NCI-H1092 (cell line): ENCODE measurements around the gene CTIF.

Experiments used
- DNase-seq: peaks from one replicate; lab custom pipeline; 2025; lab: John Stamatoyannopoulos, UW

CTIF gene

DNA sequence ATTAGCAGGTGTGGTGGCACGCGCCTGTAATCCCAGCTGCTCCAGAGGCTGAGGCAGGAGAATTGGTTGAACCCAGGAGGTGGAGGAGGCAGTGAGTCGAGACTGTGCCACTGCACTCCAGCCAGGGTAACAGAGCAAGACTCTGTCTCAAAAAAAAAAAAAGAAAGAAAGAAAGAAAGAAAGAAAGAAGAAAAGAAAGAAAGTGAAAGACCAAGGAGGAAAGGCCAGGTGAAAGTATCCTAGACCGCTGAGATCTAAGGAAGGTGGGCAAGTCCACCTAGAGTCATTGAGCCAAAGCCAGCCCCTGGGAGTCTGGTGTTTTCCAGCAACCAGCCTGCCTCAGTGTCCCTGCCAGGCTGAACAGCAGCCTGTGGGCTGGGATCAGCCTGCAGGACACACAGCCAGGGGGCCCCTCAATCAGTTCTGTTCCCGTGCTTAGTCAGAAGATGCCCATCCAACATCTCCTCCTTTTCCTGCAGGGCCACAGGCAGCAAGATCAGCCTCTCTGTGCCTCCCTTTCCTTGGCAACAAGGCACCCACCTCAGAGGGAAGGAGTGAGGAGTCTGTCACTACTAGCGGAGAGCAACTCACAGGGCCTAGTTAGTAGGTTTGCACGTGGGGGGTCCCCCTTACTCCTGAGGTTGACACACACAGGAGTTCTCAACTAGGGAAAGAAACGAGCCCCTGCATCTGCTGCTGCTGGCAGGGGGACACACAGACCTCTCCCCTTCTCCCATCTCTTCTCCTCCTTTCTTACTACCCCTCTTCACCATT, 347.9 kb downstream of the CTIF start:
- no peak for DNase-seq

DNA sequence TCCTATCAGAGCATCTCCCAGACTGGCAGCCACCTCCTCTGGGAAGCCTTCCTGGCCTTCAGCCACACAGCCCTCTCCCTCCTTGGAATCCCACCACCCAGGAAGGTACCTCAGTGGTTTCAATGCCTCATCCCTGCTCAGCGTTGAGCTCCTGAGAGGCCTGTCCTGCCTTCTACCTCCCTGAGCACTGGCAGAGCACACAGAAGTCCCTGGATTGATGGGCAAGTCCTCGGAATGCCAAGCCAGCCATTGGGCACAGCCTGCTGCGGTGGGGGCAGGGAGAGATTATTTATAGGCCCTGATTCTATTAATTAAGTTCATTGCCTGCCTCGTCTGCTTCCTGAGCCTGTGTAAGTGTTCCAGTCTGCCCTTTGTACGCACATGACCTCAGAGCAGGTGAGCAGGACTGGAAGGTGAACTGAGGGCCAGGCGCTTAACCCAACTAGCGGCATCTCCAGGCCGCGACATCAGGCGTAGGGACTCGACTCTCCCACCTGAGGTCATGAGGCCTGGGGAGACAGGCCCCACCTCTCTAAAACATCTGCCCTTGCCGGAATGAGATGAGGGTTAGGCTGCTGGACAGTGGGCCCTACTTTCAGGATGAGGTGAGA, 348.6 kb downstream of the CTIF start:
- no peak for DNase-seq

DNA sequence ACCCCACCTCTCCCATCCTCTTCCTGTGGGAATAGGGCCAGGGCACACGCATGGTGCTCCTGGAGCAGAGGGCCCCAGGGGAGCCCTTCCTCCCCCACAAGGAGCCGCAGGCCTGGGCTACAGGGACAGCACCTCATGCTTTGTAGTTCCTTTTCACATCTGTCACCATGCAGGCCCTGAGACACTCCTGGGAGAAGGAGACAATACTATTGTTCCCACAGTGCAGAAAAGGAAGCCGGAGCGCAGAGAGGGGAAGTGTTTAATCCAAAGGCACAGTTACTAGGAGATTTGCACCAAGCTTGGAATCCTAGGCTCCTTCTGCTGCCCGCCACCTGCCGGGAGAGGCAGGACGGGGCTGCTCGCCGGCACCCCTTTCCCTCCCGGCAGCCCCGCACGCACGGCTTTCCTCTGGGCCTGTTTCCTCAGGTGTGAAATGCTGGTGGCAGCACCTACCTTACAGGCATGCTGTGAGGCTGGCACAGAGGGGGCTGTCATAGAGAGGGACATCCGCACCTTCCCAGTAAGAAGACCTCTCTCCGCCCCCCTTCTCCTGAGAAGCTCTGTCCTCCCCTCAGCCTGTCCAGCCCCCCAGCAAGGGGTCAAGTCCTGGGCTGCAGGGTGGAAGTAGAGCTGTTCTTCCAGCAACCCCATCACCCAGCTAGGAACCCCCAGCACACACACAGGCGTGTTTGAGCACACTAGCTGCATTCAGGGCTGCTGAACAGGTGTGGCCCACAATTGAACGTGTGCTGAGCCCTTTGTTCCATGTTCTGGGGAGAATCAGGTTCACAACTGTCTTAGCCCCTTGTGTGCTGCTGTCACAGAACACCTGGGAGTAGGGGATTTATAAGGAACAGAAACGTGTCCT, 349.3 kb downstream of the CTIF start:
- no peak for DNase-seq

DNA sequence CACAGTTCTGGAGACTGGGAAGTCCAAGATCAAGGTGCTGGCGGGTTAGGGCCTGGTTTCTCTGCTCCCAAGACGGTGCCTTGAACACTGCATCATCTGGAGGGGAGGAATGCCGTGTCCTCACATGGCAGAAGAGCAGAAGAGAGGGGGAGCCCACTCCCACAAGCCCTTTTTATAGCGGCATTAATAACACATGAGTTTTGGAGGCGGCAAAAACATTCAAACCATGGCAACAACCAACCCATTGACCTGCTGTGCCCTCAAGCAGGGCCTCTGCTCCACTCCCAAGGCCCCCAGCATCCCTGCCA, 349.9 kb downstream of the CTIF start:
- DNase-seq: no peak

DNA sequence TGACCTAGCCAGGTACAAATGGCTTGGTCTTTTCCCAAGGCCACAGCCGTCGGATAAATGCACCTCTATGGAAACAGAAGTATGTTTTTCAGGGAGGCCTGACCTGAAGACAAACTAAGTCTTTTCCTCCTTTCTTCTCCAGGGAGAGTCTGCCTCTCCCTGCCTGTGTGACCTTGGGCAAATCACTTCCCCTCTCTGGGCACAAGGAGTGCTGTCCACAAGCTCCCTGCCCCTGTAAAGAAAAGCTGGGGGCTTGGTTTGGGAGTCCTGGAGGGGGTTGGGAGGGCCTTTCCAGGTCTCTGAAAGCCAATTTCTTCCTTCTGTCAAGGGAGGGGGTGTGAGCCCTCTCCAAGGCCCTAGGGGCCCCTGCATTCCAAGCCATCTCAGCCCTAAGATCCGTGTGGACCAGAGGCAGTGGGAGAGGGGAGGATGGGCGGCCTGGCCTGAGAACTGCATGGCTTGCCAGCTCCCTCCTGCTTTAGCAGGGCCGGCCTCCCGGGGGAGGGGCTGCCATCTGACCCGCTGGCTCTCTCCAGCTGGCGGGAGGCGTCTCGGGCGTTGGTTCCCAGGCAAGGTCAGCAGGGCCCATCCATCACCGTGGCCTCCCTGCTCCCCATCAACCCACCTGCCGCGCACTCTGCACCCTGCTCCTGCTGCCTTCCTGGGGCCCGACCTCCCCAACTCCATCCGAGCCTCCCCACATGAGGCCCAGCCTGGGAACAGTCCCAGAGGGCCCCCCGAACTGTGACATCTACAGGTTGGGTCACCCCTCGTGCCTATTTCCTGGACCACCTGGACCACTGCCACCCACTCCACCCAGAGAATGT, 350.5 kb downstream of the CTIF start:
- DNase-seq: no peak

DNA sequence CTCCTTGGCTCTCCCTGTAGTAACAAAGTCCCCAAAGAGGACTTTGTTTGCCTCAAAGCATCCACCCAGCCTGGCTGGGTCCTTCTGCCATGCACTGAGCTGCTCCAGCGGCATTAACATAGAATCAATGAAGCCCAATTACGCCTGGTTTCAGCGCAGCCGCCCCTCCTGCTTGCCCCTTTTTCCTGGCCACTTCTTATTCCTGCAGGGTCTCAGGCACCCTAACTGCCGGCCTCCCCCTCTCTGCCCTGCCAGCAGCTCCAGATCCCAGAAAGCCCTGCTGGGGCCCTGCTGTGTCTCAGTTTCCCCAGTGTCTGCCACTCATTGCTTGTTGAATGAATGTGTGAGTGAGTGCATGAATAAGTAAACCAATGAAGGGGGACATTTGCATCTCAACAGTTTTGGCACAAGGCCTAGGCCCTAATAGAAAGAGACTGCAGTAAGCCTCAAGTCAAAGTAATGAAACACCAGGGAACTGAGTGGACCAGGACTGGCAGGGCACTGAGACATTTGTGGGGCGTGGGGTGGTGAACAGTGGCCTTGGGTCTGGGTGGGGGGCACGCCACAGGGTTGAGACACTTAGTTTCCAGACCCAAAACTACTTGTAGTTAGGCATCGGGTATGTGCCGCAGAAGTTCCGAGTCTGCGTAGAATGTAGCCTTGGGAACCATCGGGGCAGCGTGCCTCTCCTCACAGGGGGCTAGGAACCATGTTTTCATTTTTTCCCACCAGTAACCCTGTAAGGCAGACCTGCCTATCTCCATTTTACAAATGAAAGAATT, 351.3 kb downstream of the CTIF start:
- DNase-seq: no peak

DNA sequence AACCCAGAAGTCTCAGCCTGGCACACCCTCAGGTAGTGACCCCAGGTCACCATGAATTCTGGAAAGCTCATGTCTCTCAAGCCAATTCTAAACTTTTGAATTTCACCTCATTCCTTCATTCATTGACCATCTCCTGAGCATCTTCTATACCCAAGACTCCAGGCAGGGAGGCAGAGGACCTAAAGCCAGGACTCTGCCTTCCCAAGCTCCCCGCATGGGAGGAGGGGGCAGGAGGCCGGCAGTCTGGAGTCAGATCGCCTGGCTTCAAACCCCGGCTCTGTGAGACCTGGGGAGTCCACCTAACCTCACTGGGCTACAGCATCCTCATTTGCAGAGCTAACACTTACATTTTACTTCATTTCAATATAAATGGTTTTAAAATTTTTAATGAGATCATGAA, 352.9 kb downstream of the CTIF start:
- DNase-seq: no peak

DNA sequence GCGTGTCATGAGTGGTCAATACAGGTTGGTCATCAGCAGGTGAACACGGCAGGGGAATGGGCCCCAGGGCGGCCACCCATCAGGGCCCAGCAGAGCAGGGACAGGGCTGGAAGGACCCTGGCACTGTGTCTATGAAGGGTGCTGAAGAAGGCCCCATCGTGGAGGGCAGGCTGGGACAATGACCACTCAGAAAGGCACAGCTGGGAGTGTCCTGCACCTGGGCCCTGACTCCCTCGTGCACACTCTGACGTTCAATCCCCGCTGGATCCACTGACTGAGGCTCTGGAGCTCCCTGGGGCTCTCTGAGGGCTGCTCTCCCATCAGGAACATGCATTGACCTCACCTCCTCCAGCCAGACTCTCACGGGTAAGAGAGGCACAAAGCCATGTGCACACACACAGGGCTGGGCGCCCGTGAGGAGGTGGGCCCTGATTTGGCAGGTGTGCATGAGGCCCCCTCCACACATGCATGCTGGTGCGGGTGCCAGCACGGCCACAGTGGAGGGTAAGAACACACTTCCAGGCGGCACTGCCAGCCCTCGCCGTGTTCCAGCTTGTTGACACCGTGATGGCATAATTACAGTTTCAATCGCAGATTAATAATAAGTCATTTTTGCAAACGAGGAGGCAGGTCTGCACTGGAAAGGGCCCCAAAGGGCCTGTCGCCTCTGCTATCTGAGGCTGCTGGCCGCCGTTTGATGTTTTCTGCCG, 353.5 kb downstream of the CTIF start:
- no peak for DNase-seq

DNA sequence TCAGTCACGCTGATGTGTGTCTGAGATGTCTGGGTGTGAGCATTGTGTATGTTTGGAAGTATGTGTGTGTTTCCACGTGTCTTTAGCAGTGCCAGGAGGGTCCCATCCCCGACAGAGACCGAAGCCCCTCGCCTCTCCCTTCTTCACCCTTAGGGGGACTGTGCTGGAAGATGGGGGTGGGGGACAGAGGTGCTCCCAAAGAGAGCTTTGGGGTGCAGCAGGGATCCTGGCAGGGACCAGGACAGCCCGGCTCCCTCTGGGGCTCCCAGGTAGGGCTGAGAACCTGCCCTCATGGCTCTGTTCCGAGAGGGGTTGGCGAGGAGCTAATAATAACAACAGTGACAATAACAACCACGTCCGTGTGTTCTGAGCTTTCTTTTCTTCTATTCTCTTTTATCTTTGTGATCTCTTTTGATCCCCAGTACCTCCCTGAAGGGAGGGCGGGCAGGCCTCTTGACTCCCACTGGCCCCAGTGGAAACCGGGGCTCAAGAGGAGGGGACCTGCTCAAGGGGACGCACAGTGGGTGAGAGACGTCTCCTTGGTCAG, 354.3 kb downstream of the CTIF start:
- DNase-seq: no peak

DNA sequence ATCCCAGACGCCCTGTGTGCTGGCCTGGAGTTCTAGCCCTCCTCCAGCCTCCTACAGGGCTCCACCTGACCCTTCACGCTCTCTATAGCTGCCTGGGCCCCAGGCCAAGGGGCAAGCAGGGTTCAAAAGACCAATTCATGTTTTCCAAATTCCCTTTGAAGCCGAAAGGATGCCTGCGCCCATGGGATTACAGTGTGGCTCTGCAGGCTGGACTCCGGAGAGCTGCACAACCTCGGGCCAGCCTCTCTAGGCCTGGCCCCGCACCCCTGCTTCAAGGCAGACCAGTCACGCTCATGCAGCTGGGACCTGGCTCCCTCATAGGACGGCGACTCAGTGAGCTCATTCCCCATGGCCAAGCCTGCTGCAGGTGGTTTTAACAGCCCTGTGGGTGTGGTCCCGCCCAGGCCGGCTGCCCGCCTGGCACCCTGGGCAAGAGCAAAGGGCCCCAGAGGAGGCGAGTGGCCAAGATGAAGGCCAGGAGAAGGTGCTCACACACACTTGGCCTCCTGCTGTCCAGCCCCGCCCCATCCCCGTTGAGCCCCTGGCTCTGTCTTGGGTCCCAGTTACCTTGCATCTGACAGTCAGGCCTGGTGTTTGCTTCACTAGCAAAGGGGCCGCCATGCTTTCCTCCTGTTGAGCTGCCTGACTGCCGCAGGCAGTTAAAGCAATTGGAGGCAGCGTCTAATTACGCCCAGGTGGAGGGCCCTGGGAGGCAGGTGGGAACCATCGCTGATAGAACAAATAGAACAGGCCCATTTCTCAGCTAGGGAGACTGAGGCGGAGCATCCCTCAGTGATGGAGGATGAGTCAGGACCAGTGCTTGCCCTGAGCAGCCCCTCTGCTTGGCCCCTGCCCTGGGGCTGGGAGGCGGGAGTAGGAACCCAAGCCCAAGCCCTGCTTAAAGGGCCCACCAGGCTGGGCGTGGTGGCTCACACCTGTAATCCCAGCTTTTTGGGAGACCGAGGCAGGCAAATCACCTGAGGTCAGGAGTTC, 355.1 kb downstream of the CTIF start:
- no peak for DNase-seq

DNA sequence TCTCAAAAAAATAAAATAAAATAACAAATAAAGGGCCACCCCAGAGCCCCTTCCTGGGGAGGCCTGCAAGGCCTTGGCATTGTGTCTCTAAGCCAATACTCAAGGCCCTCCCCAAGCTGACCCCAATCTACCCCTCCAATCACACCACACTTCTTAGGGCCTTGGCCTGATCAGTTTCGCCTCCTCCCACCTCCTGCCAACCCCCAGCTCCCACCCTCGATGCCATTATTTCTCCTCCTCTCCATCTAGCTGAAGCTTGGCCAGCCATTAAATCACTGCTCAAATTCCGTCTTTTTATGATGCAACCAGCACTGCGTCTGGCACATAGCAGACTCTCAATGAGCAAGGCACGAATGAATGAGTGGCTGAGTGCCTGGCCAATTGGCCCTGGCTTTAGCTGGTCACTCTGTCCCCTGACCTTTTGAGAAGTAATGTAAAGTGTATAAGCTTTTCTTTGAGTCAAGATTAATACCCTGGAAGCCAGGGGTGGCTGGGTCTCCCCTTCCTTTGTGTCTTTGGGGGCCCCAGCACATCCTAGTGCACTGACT, 356.0 kb downstream of the CTIF start:
- no peak for DNase-seq

DNA sequence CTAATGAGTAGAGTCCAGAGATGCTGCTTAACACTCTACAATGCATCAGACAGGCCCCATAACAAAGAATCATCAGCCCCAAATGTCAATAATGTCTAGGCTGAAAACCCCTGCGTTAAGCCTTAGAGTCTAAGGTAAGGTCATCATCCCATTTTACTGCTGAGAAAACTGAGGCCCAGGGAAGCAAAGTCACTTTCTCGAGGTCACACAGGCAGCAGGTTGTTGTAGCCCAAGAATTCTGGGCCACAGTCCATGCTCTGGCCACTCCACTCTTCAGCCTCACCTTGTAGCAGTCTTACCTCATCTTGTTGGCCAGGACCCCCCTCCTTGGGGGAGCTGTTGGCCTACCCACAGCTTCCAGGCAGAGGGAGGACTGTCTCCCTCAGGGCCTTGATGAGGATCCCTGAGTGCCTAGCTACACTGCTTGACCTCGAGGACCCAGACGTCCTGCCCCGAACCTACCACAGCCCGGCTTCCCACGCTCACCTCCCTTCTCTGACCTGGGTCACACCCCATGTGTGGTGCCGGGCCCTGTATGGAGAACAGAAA, 357.6 kb downstream of the CTIF start:
- no peak for DNase-seq

DNA sequence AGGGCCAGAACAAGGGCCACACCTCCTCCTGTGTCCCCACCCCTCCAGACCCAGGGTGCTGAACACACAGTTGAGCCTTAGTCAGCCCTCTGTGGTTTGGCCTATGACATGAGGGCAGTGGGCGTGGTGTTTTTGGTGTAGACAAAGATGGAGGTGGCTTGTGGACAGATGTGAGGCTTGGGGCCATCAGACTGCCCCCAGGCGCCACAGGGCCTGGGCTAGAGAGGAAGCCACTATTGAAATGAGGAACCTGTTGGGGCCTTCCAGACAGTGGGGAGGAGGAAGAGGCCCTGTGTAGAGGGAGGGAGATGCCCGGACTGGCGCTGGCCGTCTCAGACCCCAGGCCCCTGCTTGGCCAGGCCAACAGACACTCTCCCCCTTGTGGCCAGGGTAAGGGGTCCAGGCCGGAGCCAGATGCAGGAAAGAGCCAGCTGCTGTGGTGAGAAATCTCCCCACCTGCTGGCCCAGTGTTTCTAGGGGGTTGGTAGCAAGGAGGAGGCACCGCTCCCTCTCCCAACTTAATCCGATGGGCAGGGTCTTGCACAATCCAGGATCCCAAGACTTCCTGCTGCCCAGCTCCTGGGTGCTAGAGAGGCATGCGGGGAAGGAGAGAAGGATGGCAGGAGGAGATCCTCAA, 358.2 kb downstream of the CTIF start:
- no peak for DNase-seq

DNA sequence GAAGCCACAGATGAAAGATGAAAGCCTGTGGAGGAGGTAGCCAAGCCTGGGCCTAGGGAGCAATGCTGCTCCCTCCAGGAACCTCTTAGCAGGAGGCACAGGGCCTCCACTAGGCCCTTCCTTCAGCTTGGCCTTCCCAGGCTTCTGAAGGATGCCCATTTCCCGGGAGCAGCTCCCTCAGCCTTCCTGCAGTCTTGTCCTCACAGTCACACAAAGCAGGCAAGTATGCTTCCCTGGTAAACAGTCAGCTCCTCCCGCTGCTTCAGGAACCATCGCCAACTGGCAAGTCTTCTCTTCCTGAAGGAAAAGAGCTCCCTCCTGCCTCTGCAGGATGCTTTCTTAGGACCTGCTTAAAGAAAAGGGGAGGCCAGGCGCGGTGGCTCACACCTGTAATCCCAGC, 358.7 kb downstream of the CTIF start:
- DNase-seq: no peak

DNA sequence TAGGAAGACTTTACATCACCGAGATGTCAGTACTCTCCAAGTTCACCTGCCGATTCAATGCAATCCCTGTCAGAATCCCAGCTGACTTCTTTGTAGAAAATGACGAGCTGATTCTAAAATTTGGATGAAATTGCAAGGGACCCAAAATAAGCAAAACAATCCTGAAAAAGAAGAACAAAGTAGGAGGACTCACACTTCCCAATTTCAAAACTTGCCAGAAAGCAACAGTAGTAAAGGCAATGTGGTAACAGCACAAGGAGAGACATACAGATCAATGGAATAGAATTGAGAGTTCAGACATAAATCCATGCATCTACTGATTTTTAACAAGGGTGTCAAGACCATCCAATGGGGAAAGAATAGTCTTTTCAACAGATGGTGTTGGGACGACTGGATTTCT, 359.7 kb downstream of the CTIF start:
- DNase-seq: no peak

DNA sequence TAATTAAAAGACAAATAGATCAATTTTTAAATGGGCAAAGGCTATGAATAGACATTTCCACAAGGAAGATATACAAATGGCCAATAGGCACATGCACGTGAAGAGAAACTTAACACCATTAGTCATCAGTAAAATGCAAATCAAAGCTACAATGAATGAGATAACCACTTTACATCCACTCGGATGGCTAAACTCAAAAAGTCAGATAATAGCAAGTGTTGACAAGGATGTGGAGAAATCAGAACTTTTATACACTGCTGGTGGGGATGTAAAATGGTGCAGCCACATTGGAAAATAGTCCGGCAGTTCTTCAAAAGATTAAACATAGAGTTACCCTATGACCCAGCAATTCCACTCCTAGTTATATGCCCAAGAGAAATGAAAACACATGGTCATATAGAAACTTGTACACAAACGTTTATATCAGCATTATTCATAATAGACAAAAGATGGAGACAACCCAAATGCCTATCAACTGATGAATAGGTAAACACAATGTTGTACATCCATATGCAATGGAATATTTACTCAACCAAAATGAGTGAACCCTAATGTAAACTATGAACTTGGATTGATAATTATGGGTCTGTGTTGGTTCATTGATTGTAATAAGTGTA, 360.8 kb downstream of the CTIF start:
- no peak for DNase-seq

DNA sequence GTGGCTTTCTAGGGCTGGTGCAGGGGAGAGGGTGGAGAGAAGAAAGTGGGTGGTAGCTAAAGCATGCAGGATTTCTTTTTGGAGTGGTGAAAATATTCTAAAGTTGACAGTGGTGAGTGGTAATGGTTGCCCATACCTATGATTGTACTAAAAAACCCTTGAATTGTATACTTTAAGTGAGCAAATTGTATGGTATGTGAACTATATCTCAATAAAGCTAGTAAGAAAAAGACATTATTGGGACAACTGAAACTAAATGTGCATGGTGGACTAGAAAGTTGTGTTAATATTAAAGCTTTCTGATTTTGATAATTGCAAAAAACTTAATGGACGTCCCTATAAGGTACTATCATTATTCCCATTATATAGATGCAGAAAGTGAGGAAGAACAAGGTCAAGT, 361.6 kb downstream of the CTIF start:
- DNase-seq: no peak
